EH (cell line): ENCODE data around the gene CFAP299.
A peak's percentile ranks its signal among the peaks of the same experiment; 100 is the strongest.

Experiments
- DNase-seq: peaks from one replicate; pipeline ENCODE4 v3.0.0-alpha.2; 2015; ENCODE audit warnings: low read depth

The CFAP299 gene

DNA sequence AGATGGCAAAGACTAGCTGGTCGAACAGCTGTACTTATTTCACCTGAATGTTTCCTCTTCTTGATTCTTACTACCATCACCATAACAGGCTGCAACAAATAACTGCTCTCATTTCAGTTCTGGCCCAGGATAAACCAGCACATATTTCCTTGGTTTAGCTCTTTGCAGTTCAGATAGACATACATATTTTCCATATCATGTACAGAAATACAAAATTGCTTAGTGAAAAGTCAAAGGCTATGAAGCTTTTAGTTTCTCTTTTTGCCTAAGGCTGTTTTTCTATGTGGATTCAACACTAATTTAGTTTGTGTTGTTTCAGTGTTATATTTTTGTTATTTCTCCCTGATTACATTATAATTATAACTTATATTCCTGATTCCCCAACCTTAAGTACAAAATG is 591.4 kb downstream of the CFAP299 start:
- no peak for DNase-seq

DNA sequence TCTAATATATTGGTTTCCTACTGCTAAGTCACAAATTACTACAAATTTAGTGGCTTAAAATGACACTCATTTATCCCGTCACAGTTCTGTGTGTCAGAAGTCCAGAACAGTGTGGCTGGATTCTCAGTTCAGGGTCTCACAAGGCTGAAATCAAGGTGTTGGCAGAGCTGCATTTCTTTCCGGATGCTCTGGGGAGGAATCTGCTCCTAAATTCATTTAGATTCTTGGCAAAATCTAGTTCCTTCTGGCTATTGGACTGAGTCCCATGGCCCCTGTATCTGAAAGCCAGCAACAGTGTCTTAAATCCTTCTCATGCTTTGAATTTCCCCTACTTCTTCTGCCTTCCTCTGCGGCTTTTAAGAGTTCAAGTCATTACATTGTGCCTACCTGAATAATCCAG is 591.9 kb downstream of the CFAP299 start:
- no peak for DNase-seq

DNA sequence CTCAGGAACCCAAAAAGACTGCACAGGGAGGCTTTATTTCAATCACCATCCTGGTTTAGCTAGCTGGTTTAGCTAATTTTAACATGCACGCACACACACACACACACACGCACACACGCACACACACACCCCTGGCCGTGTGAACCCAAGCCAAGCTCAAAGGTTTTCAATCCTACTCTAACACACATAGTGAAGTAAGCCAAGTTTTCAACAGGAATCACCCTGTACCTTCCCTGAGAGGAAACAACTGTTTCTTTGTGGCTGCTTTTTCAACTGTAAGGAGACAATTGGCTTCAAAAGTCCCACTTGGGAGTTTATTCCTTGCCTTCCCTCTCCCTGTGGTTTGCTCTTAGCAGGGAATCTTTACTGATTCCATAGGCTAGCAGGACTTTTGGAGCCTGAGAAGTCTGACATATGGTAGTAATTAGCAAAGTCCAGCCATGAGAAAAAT is 596.1 kb downstream of the CFAP299 start:
- DNase-seq: peak; percentile 3

DNA sequence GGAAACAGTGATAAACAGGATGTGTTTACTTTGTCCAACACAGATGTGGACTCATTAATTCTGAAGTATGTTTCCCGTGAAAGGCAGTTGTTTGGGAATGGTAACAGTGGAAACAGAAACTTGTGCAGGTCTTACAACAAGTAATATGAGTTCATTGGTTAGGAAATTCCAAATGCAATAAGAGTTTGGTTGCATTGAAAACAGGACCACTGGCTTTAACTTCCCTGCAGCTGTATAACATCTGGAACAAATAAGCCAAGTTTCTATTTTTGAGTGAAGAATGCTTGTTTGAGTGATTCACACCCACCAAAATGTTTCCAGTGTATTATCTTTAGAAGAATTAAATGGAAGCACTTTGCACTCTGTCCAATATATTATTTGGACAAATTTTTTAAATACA is 612.6 kb downstream of the CFAP299 start:
- DNase-seq: no peak

DNA sequence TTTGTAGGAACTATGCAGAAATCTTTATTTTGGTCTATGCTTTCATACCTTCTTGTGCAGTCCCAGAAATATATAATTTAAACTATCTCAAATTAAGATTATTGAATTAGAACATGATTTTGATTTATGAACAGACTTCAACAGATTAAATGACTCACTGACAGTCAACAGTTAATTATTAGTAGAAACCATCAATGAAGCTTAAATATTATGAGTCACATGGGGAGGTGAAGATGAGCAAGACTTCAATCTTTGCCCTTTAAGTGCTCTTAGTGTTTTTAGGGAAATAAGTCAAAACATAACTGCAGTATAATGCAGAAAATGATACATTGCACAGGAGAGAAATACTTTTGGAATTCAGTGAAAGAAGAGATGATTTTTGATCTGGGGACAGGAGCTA is 613.5 kb downstream of the CFAP299 start:
- no peak for DNase-seq

DNA sequence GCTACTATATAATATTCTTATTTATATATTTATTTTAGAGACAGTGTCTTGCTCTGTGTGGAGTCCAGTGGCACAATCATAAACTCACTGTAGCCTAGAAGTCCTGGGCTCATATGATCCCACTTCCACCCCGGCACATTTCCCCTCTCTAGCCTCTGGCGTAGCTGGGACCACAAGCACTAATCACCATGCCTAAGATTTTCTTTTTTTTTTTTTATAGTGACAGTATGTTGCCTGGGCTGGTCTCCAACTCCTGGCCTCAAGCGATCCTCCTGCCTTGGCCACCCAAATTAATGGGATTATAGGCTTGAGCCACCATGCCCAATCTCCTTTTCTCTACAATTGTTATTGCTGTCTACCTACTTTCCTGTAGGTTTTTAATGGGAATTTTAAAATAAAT is 620.9 kb downstream of the CFAP299 start:
- DNase-seq: no peak

DNA sequence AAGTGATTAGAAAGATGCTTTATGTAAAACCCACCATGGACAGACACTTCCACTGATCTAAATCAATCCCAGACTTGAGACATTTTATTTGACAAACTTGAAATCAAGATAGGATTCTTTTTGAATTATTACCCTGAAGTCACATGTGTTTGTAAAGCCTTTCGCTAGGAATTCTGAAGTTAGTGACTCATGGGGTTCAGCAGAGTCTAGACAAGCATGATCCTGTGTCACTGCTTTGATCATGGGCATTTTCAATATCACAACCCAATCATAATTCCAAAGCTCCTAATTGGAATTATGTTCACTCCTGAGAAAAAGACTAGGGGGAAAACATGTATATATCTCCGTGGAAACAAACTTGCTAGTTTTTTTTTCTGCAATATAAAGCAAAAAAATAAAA is 627.5 kb downstream of the CFAP299 start:
- no peak for DNase-seq

DNA sequence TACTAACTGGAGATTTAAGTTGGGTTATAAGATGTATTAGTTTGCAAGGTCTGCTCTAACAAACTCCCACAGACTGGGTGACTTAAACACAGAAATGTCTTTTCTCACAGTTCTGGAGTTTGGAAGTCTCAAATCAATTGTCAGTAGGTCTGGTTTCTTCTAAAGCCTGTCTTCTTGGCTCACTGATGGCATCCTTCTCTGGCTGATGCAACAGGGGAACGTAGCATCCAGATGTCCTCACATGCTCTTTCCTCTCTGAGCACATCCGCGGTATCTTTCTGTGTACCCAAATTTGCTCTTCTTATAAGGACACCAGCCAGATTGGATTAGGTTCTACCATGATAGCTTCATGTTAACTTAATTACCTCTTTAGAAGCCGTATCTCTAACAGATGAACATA is 631.8 kb downstream of the CFAP299 start:
- DNase-seq: peak; percentile 11

DNA sequence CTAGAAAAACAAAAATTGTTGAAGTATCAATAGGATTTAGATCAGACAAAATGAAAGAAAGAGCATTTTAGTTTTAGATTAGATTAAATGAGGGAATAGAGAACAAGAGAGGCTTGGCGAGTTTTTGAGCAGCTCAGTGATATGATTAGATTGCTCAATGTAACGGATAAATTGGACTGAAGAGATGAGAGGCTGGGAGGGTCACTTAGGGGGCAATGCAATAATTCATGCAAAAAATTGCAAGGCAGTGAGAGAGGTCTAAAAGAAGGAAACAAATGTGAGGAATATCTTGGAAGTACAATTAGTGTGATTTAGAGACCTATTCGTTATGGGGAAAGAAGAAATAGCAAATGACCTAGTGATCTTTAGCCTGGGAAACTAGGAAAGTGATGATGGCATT is 644.7 kb downstream of the CFAP299 start:
- DNase-seq: no peak

DNA sequence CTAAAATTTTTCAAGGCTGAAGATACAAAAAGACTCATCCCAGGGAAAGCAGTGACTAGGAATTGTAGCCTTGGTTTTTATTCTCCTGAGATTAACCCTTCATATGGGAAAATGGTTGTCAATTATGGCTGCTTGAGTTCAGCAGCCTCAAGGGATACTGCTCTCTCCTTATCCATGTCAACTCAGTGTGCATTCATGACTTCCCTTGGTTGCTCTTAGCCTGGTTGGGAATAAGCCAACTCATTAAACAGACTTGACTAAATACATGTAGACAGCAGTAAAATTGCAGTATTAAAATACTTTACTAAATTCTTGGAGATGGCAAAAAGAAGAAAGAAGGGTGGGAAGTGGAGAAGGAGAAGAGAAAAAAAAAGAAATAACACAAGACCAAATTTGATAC is 650.5 kb downstream of the CFAP299 start:
- DNase-seq: no peak

DNA sequence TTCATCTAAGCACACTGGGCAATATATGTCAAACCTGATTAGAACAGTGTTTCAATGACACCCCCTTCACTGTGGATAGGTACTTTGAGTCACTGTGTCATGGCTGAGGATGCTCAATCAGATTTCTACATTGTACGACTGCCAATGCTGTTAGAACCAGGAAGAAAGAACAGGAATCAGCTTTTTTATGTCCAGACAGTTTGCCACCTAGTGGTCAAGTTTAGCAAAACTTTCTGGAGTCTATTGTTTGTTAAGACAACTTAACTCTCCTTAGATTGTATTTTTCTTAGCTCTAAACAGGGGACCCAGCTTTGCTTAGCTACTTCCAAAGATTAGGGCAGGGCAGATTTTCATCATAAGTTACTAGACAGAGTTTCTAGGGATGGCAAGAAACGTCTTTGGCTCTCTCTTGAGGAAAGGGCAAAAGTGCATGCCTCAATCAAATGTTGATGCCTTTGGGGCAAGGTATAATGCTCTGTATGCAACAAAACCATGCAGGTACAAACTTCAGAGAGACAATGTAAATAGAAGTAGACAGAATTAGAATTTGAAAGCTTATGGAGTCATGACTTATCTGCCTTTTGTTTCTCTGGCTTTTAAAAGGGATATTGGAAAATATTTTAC is 654.5 kb downstream of the CFAP299 start:
- peak; percentile 62 for DNase-seq

DNA sequence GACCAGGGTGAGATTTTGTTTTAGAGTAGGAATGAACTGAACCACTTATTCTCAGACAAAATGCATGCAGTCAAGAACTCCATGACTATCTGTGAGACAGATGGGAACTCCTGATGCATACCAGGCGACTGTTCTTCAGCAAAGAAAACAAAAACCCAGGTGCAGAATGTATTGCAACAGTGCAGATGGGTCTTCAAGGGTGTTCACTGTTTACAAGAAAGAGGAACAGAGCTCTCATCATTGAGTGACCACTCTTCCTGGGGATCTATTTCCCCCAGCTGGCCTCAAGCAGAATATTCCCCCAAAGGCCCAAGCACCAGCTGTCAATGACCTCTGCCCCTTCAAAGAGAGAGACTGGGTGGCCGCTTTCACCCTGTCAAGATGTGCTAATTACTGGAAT is 655.3 kb downstream of the CFAP299 start:
- no peak for DNase-seq

DNA sequence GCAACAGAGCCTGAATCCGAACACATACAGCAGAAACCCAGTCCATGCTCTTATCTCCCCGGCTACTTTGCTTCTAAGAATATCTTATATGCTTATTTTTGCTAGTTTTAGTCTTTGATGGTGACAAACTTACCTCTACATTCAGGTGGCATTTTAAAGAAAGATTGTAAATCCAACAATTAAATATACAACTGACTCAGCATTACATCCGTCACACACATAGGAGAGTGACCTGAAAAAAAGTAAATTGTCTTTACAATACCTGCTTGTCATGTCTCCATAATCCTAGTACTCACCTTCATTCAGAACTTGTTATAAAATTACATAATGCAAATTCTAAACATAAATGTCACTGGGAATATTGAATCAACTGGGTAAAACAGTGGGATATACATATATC is 664.4 kb downstream of the CFAP299 start:
- no peak for DNase-seq

DNA sequence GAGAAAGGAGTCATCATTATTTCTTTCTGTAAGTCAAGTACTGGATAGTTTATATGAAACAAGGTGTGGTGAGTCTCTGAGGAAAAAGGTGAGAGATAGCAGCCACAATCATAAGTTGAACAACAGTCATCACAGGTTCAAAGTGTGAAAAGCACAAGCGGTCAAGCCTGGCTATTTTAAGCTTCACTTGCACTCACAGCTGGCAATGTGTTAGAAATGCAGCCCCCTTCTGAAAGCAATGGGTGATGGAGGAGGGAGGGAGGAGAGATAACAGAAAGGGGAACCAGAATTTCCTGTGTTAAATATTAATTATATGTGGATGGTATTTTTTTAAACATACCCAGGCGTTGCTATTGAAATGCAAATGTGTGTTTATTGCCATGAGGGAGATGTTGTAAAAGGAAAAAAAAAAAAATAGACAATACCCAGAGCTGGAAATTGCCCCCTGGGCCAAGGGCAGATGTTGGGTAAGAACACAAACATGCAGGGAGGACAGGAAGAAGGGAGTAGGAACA is 668.1 kb downstream of the CFAP299 start:
- no peak for DNase-seq

DNA sequence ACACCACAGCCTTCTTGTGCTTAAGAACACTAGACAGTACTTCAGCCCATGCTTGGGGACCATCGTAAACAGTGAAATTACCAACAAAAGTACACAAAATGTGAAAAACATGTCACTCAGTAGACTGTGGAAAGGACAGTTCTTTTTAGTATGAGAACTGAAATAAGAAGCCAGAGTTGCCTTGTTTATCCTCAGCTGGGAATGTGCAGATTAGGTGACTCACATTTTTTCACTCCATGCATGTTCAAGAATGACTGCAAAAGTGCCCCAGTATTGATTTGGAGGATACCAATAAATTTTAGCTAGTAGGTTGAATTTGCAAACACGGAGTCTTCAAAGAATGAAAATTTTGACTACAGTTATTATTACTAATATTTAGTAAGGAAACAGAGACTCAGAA is 671.9 kb downstream of the CFAP299 start:
- no peak for DNase-seq
